Measurements from ENCODE around the gene DPEP1. TPM values are rescaled to one million over a fixed set of nuclear protein-coding genes. Genes with fewer than 3 reads are reported as not detected.

The DPEP1 gene
- total RNA-seq, 2 experiments from 2014 or later: not detected

DNA sequence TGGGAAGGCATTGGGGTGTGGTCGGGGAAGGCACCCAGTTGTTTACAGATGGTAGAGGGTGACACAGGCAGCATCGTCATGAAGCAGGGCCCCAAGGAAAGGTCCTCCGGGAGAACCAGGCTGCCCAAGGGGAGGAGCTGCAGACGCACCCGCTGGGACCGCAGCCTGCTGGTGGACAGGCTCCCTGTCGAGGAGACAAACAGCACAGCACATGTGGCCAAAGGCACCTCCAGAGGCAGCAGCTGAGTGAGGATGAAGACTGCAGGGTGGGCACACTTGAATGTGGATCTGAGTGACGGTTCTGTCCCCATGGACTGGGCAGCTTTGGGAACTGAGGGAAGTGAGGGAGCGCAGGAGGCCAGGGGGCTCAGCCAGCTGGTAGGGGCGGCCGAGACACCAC is 31.7 kb downstream of the DPEP1 start:
- H3K4me1 Mint-ChIP-seq (ENCODE audit: low read depth): peaks cover 11% of the 10 kb centered on the region
- ChIA-PET POLR2A (no interaction called here), CTCF (no interaction called here)
- DNase-seq: peak in 1 of 14 experiments; percentile 22
- no peak overlapping the region for H3K27ac ChIP-seq (ENCODE audit: low read depth in 1 of 2, low read length in 2 of 2)
- no peaks in the 10 kb centered on the region for H3K27me3 ChIP-seq (ENCODE audit: control insufficient read depth in 1 of 2, insufficient read depth in 2 of 2, low read length in 2 of 2)
- peaks cover 37% of the 10 kb centered on the region for H3K36me3 ChIP-seq (ENCODE audit: insufficient read depth, low read length)
- TF ChIP-seq, protein P1, sequence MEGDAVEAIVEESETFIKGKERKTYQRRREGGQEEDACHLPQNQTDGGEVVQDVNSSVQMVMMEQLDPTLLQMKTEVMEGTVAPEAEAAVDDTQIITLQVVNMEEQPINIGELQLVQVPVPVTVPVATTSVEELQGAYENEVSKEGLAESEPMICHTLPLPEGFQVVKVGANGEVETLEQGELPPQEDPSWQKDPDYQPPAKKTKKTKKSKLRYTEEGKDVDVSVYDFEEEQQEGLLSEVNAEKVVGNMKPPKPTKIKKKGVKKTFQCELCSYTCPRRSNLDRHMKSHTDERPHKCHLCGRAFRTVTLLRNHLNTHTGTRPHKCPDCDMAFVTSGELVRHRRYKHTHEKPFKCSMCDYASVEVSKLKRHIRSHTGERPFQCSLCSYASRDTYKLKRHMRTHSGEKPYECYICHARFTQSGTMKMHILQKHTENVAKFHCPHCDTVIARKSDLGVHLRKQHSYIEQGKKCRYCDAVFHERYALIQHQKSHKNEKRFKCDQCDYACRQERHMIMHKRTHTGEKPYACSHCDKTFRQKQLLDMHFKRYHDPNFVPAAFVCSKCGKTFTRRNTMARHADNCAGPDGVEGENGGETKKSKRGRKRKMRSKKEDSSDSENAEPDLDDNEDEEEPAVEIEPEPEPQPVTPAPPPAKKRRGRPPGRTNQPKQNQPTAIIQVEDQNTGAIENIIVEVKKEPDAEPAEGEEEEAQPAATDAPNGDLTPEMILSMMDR (IDR thresholded peaks at IDR 0.05): no peak
- peaks cover 45% of the 10 kb centered on the region for H3K36me3 Mint-ChIP-seq (ENCODE audit: low read depth)
- H3K27ac Mint-ChIP-seq: no peak overlapping the region
- H3K4me3 Mint-ChIP-seq: no peak overlapping the region
- no peaks in the 10 kb centered on the region for H3K27me3 Mint-ChIP-seq
- H3K4me1 ChIP-seq (ENCODE audit: insufficient read depth, low read length): peaks cover 13% of the 10 kb centered on the region
- no peak overlapping the region for H3K4me3 ChIP-seq (ENCODE audit: low read length)
- intact Hi-C loops (cut with DNase I, micrococcal nuclease): loop anchor here in 1 of 2 experiments (10.0 kb wide), 1 partner anchor 310 kb away; no protein-coding TSS in a partner anchor
- no peaks in the 10 kb centered on the region for H3K9me3 Mint-ChIP-seq
- H3K9me3 ChIP-seq (ENCODE audit: control insufficient read depth in 1 of 2, insufficient read depth in 1 of 2, low read length in 2 of 2): no peaks in the 10 kb centered on the region
- no peak for ATAC-seq (ENCODE audit: poor library complexity)

DNA sequence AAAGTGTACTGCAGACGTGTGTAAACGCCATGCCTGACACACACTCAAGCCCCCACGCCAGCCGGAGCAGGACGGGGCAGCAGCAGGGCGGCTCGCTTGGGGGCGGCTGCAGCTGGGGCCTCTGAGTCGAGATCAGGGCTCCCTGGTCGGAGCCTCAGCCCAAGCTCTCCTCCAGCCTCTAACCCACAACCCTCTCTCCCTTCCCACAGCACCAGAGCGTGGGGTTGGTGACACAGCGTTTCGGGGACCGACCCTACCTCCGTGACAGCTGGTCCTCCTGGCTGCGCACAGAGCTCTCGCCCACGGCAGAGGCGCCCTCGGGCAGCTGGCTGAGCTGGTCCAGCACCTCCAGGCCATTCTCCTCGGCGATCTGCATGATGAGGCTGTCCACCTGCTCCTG is 32.8 kb downstream of the DPEP1 start:
- Mint-ChIP-seq H3K4me1 (ENCODE audit: low read depth) (peaks cover 2% of the 10 kb centered on the region), H3K9me3 (no peaks in the 10 kb centered on the region), H3K4me3 (no peak overlapping the region), H3K36me3 (ENCODE audit: low read depth) (peaks cover 56% of the 10 kb centered on the region), H3K27ac (no peak overlapping the region), H3K27me3 (no peaks in the 10 kb centered on the region)
- DNase-seq: peak in 1 of 14 experiments; percentile 19
- TF ChIP-seq, protein P1 (IDR thresholded peaks at IDR 0.05): no peak
- ATAC-seq (ENCODE audit: poor library complexity): no peak
- ChIA-PET POLR2A (no interaction called here), CTCF (no interaction called here)
- Histone ChIP-seq H3K27me3 (ENCODE audit: control insufficient read depth in 1 of 2, insufficient read depth in 2 of 2, low read length in 2 of 2) (no peaks in the 10 kb centered on the region), H3K9me3 (ENCODE audit: control insufficient read depth in 1 of 2, insufficient read depth in 1 of 2, low read length in 2 of 2) (no peaks in the 10 kb centered on the region), H3K36me3 (ENCODE audit: insufficient read depth, low read length) (peaks cover 45% of the 10 kb centered on the region), H3K4me1 (ENCODE audit: insufficient read depth, low read length) (peaks cover 3% of the 10 kb centered on the region), H3K4me3 (ENCODE audit: low read length) (no peak overlapping the region), H3K27ac (ENCODE audit: low read depth in 1 of 2, low read length in 2 of 2) (no peak overlapping the region)
- intact Hi-C loops (cut with DNase I, micrococcal nuclease): loop anchor here in 1 of 2 experiments (10.0 kb wide), 1 partner anchor 311 kb away; no protein-coding TSS in a partner anchor

DNA sequence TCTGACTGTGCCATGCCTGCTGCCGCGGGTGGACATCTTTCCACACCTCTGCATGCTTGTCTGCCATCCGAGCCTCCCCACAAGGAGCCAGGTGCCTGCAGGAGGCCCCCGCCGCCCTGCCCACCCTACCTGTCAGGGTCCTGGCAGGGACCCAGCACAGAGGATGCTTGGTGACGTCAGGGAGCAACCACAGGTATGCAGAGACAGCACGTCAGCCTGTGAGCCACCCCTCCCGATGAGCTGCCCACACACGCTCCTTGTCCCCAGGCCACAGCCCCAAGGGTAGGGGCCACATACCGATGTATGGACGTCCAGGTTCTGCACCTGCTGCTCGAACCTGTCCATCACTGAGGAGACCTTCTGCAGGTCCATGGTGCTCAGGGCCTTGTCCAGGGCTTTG is 33.5 kb downstream of the DPEP1 start:
- no peak overlapping the region for H3K4me3 Mint-ChIP-seq
- Histone ChIP-seq H3K9me3 (ENCODE audit: control insufficient read depth in 1 of 2, insufficient read depth in 1 of 2, low read length in 2 of 2) (no peaks in the 10 kb centered on the region), H3K36me3 (ENCODE audit: insufficient read depth, low read length) (peaks cover 48% of the 10 kb centered on the region), H3K4me3 (ENCODE audit: low read length) (no peak overlapping the region), H3K4me1 (ENCODE audit: insufficient read depth, low read length) (no peaks in the 10 kb centered on the region), H3K27ac (ENCODE audit: low read depth in 1 of 2, low read length in 2 of 2) (no peak overlapping the region), H3K27me3 (ENCODE audit: control insufficient read depth in 1 of 2, insufficient read depth in 2 of 2, low read length in 2 of 2) (no peaks in the 10 kb centered on the region)
- ATAC-seq (ENCODE audit: poor library complexity) (no peak), DNase-seq (peak in 1 of 14 experiments; percentile 23)
- H3K4me1 Mint-ChIP-seq (ENCODE audit: low read depth): no peaks in the 10 kb centered on the region
- no peak overlapping the region for H3K27ac Mint-ChIP-seq
- H3K36me3 Mint-ChIP-seq (ENCODE audit: low read depth): peaks cover 60% of the 10 kb centered on the region
- H3K27me3 Mint-ChIP-seq: no peaks in the 10 kb centered on the region
- CTCF ChIA-PET: no interaction called here
- POLR2A ChIA-PET: no interaction called here
- TF ChIP-seq, protein P1 (IDR thresholded peaks at IDR 0.05): no peak
- intact Hi-C loops (cut with DNase I, micrococcal nuclease): loop anchor here in 1 of 2 experiments (10.0 kb wide), 1 partner anchor 312 kb away; no protein-coding TSS in a partner anchor
- H3K9me3 Mint-ChIP-seq: no peaks in the 10 kb centered on the region

All from CD4-positive, alpha-beta T cell (primary cell).